D721Med (cell line): ENCODE results near the gene DLGAP4.

ENCODE experiments used
- DNase-seq: peaks from one replicate; pipeline ENCODE4 v3.0.0; 2011; ENCODE audit warnings: low spot score; ENCODE audit not compliant: insufficient read length
- FAIRE-seq: peaks from 2 replicates; lab custom pipeline; 2011; peaks lifted over from hg19 to GRCh38; lab: Jason Lieb, UNC
- TF ChIP-seq, protein P1 (sequence below): IDR thresholded peaks from 2 replicates; pipeline ENCODE4 v1.5.1; 2012; ENCODE audit warnings: mild to moderate bottlenecking, control low read depth; ENCODE audit not compliant: insufficient read depth; ENCODE audit errors: missing control alignments

The DLGAP4 gene

DNA sequence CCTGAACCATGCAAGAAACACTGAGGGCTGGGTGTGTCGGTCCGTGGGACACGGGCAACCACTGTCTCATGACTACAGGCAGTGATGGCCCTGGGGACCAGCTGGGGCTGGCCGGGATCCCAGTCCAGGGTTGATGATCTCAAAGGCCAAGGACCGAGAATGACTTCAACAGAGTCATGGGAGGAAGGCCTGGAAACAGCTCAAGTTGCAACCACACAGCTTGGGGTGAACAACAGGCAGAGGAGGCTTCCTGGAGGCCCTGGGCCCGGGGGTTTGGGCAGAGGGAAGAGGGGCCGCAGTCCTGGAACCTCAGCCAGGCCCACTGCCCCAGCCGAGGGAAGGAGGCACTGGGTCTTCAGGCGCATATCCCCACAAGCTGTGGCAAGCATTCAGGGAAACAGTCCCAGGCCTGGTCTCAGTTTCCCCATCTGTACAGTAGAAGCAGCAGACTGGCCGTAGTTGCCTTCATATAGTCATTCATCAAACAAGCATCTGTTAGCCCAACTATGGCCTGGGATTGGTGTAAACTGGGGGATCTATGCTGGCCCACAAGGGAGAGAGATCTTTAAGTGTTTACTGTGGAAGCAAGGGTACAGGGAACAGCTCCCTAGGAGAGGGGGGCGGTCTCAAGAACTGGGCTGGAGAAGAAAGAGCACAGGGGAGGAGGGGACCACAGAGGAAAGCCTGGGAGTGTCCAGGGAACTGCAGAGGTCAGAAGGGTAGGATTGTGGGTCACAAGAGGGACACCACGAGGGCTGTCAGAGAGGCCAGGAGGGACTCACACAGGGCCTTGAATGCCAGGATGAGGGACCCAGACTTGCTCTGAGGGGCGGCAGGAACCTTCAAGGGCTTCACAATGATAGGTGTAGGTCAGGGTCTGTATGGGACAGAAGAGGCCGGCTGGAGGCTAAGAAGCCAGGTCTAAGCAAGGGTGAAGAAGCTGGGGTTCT is 237.3 kb downstream of the DLGAP4 start:
- no peak for FAIRE-seq
- no peak for DNase-seq
- TF ChIP-seq, protein P1, sequence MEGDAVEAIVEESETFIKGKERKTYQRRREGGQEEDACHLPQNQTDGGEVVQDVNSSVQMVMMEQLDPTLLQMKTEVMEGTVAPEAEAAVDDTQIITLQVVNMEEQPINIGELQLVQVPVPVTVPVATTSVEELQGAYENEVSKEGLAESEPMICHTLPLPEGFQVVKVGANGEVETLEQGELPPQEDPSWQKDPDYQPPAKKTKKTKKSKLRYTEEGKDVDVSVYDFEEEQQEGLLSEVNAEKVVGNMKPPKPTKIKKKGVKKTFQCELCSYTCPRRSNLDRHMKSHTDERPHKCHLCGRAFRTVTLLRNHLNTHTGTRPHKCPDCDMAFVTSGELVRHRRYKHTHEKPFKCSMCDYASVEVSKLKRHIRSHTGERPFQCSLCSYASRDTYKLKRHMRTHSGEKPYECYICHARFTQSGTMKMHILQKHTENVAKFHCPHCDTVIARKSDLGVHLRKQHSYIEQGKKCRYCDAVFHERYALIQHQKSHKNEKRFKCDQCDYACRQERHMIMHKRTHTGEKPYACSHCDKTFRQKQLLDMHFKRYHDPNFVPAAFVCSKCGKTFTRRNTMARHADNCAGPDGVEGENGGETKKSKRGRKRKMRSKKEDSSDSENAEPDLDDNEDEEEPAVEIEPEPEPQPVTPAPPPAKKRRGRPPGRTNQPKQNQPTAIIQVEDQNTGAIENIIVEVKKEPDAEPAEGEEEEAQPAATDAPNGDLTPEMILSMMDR, result no peak

DNA sequence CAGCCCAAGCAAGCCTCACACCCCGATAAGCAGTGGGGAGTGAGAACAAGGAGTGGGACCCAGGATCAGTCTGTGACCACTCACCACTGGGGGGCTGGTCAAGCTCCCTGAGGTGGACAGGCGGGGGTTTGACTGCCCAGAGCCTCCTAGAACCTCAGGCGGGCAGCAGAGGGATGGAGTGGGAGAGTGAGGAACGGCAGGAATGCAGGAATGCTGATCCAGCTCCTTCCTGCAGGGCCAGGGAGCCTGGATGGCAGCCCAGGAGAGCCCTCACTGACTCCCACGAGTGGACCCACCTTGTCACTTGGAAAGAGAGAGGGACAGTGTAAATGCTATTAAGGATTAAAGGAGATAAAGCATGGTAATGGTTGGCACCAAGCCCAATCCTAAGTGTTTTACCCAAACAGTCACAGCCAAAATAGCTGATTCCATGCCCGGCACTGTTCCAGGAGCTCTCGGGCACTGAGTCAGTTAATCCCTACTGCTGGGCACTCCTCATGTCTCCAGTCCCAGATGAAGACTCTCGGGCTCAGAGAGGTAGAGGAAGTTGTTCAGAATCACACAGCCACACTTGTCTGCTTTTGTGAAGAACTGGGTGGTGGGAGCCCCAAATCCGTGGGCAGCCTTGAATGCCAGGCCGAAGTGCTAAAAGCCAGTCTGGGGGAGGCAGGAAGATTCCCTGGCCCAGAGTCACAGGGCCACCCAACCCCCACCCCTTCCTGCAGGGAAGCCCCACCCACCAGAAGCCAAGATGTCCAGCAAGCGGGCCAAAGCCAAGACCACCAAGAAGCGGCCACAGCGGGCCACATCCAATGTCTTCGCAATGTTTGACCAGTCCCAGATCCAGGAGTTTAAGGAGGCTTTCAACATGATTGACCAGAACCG is 238.2 kb downstream of the DLGAP4 start:
- no peak for FAIRE-seq
- no peak for DNase-seq

DNA sequence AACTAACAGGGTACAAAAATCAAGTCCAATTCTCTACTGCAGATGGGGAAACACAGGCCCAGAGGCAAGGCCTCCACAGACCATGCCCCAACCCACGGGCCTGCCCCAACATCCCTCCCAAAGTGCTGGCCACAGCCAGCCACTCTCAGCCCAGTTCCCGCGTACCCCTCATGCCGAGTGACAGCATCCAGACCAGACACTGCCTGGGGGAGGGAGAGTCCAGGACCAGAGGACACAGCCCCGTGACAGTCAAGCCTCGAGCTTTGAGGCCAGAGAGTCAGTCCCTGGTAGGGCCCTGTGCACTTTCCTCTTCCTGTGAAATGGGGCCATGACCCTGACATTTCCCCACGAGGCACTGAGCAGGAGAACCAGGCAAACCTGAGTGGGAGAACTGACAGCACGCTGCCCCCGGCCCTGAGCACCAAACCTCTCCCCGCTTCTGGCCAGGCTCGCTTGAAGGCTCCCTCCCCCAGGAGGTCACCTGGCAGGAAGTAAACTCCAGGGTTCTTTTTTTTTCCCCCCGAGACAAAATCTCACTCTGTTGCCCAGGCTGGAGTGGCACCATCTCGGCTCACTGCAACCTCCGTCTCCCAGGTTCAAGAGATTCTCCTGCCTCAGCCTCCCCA is 240.1 kb downstream of the DLGAP4 start:
- no peak for DNase-seq
- FAIRE-seq, result no peak
- TF ChIP-seq, protein P1, result no peak

More for the DNA sequence above, 238.2 kb downstream of the DLGAP4 start:
- TF ChIP-seq, protein P1, result no peak

DNA sequence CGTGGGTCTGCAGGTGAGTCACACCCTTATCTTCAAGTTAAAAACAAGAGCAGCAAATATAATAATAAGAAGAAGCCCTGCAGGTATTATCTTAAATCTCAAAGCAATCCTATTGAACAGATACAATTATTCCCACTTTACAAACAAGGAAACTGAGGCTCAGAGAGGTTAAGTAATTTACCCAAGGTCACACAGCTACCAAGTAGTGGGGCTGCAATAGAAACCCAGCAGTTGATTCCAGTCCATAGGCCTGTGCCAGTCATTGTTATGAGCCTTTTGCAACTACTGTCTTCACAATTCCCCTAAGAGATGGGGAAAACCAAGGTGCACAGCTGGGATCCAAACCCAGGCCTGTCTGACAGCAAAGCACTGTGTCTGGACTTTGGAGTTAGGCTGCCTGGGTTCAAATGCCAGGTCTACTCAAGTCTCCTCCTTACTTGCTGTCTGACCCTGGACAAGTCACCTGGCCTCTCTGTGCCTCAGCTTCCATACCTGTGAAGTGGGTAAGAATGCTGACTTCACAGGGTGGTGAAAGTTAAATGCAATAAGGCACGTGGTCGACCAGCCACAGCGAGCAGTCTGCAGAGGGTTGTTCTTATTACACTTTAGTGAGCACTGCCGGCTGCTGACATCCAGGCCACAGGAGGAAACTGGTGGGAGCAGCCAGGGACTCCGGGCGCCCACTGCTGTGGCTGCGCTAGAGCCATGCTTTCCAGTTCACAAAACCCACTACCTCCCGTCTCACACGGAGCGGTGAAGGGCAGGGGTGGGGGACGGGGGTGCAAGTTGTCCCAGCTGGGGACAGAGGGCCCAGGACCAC is 241.3 kb downstream of the DLGAP4 start:
- FAIRE-seq (no peak), DNase-seq (no peak)
- TF ChIP-seq, protein P1, result no peak

DNA sequence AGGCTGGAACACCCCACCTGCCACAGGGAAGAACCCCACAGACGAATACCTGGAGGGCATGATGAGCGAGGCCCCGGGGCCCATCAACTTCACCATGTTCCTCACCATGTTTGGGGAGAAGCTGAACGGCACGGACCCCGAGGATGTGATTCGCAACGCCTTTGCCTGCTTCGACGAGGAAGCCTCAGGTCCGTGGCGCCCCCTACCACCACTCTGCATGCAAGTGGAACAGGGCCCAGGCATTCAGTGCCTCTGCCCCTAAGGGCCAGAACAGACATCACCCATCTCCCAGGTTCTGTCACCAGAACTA is 241.8 kb downstream of the DLGAP4 start:
- DNase-seq (no peak), FAIRE-seq (no peak)
- TF ChIP-seq, protein P1, result peak; percentile 18
